HG03066 (cell line): ENCODE results near the gene KCNK7.

ENCODE experiments used
- ATAC-seq: cut with Tn5 transposase; IDR thresholded peaks from one replicate; pipeline ENCODE4 v1.9.1; 2021; ENCODE audit warnings: low read depth; ENCODE audit not compliant: unreplicated experiment

KCNK7 gene

DNA sequence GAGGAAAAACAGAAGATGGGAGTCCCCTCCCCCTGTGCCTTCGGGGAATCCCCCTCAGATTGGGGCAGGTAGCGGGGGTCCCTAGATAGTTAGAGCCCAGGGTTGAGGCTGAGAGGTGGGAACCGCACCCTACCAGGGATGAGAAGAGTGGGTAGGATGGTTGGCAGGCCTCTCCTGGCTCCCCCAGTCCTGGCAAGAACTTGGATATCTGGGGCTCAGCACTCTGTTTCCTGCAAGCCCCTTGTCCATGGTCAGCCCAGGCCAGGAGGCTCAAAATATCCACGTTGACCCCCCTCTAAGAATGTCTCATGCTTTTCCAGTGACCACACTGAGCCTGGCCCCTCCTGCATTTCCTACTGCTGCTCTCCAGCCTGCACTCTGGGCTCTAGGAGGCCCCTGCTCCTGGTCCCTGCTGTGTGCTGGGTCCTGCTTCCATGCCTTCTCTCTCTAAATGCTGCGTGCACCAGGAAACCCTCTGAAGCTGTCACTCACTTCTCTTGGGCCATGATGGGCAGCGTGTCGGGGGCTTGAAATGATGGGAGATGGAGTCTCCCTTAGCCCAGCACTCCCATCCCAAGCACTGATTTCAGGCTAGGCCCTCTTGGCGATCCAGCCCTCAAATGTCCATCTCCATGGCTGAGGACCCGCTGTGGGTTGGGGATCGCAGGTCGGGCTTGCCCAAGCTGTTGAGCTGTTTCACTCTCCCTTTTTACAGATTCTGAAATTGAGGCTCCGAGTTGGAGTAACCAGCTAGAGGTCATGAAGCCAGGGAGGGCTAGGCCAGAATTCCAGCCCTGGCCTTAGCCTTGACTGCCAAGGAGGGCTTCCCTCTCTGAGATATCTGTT, 16.4 kb upstream of the KCNK7 start:
- no peak for ATAC-seq

DNA sequence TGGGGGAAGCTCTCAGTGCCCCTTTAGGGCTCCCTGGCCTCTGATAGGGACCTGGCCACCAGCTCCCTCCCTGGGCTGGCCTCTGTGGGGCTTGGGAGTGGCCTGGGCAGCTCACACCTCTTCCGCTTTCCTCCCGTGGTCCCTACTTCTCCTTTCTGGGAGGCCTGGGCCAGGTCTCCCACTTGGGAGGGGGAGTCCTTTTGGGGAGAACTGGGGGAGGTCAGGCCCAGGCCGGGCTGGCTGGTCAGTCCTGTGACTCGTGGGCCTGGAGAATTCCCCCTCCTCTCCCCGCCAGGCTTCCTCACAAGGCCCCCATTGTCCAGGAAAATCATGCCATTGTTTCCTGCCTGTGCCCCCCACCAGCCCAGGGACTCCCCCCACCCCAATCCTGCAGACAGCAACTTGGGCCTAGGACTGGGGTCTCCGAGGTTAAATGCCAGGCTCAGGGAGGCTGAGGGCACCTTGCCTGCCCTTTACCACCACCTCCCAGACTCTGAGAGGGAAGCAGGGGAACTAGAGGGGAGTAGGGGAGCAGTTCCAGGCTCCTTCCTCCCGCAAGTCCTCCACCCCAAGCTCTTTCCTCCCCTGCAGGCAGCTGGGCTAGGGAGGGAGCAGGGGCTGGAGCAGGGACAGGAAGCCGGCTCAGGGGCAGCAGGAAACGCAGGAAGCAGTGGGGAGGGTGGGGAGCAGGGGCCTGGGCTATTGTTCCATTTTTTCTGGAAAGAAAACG, 15.6 kb upstream of the KCNK7 start:
- no peak for ATAC-seq

DNA sequence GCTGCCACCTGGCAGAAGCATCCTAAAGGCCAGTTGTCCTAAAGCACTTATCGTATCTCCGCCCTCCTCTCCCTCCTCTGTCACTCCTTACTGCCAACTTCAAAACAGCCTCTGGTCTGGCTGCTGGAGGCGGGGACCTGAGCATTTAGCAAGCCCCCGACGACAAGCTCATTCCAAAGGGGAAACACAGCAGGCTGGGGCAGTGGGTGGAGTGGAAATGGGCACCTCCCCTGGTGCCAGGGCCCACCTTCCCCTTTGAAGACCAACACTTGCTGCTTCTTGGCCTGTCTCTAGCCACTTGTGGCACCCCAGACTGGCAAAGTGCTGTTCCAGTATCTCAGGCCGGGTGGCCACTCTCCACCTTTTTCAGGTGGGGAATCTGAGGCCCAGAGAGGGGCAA, 14.8 kb upstream of the KCNK7 start:
- no peak for ATAC-seq

DNA sequence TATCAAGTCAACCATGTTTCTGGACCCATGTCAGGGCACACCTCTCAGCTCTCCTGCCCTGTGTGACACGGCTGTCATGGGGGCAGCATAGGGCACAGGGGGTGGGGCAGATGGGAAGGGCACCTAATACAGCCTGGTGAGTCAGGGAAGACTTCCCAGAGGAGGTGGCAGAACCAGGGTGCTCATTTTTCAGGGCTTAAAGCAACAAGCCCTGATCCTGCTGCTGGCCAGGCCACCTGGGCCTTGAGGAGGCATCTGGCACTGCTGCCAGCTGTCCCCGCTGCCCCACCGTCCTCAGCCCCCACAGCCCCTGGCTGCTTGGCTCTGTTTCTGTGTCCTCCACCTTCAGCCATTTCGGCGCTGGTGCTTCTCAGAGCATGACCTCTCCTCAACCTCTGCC, 14.1 kb upstream of the KCNK7 start:
- ATAC-seq = no peak

DNA sequence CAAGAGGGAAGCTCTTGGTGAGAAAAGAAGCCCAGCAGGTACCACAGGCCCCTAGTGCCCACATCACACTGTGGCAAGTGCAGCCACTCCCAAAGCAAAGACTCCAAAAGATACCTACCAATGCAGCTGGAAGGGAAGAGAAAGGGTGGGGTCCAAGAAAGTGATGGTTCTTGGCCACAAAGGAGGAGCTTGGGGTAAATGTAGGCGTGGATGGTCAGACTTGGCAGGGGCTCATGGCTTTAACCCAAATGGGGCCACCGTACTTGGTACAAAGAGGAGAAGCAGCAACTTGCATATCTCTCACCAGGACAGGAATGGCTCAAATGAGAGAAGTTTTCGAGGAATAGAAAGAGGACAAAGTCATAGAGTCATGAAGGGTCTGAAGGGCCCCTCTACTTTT, 13.6 kb upstream of the KCNK7 start:
- no peak for ATAC-seq

DNA sequence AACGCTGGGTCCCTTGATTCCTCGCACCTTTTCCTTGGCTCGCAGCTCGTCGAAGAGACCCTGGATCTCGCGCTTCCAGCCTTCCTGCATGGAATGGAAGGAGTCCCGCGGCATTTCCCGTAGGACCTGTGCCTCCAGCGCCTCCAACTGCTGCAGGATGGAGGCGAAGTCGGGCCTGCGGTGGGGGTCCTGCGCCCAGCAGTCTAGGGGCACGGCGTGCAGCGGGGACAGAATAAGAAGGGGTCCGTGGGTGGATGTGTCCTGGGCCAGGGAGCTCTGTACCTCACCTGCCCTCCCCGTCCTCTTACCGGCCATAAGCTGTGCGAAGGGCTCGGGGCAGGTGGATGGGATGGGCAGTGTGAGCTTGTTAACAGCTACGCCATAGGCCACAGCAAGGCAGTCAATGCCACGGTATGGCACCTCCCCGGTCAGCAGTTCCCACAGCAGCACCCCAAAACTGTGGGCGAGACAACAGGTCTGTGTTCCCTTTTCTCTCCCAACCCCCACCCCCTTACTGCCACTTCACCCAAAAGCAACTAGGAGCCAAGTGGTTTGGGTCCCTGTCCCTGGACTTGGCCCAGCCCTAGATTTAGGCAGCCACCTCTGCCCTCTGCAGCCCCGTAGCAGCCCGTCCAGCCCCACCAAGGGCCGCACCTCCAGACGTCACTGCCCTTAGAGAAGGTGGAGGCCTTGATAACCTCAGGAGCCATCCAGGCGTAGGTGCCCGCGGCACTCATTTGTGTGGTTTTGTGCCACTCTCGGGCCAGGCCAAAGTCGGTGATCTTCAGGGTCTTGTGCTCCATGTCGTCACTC, 12.2 kb upstream of the KCNK7 start:
- no peak for ATAC-seq

DNA sequence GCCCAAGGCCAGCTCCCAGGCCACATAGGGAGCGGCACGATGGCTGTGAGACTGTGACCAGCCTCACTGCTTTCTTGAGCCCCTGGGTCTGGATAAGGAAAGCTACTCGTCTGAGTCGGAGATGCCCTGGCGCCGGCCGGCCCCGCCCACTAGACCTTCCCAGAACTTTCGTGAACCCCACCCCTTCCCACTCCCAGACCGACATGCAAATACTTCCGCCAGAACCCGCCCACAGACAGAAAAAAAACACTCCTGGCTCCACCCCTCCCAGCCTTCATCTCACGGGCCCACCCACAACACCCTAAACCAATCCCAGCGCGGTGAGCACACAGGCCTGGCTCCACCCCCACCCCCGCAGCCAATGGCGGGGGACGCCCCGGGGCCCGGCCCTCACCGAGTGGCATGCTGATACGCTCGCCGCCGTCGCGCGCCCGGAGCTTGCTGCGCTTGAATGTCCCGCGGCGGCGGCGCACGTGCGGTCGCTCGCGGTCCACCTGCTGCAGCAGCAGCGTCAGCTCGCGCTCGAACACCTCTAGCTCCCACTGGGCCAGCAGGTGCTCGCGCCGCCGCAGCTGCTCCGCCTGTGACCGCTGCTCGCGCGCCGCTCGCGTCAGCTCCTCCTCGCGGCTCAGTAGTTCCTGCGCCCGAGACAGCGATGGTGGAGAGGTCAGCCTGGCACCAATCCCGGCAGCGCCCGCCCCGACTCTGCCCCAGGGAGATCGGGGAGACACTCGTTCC, 11.4 kb upstream of the KCNK7 start:
- no peak for ATAC-seq

DNA sequence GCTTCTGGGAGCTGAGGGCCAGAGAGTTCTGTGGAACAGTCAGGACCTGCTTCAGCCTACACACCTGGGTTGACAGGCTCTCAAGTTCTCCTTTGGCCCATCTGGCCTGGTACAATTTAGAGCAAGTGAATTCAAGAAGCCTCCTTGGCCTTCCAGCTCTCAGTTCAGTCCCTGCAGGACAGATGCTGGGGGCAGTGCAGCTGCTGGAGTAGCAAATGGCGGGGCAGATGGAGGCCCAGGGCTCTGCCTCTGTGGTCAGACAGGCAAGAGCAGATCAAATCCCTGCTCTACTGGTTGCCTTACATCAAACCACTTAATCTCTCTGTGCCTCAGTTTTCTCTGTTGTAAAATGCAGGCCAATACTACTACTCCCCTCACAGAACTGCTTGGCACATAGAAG, 8.7 kb upstream of the KCNK7 start:
- no peak for ATAC-seq

DNA sequence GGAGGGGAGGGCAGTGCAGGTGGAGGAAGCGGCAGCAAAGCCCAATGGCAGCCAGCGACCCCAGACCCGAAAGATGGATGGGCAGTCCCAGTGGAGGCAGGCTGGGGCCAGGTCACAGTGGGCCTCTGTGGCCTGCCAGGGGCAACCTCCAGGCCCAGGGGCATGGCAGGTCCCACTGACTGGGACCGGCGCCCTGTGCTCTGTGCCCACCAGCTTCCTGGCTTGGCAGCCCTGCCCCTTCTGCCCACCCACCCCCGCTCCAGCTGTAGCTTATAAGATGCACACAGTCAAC, 4.3 kb upstream of the KCNK7 start:
- no peak for ATAC-seq

DNA sequence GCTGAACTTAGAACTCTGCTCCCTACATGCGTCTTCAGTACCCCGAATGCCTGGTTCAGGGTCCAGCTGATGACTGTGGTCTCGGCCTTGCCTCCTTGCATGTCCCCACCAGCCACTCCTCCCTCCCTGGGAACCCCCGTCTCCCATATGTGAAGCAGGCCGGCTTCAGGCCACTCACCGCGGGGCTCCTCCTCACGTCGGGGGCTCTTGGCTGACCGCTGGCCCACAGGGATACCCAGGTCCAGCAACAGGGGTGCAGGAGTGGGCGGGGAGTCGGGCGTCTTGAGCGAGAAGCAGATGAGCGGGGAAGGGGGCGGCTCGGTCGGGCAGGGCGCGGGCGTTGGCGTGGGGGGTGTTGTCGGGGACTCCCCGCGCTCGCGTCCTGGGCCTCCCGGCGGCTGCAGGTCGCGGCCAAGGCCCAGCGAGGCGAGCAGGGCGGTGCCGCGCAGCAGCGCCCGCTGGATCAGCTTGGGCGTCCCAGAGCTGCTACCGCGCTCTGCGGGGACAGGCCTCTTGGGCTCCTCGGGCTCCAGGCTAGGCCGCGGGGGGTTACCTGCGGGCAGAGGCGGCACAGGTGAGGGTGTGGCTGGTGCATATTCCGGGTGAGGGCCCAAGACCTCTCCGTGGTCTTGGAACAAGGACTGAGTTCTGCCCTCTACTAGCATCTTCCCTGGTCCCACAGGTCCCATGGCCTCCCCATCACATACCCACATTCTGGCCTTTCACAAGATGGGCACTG, 3.8 kb upstream of the KCNK7 start:
- no peak for ATAC-seq

DNA sequence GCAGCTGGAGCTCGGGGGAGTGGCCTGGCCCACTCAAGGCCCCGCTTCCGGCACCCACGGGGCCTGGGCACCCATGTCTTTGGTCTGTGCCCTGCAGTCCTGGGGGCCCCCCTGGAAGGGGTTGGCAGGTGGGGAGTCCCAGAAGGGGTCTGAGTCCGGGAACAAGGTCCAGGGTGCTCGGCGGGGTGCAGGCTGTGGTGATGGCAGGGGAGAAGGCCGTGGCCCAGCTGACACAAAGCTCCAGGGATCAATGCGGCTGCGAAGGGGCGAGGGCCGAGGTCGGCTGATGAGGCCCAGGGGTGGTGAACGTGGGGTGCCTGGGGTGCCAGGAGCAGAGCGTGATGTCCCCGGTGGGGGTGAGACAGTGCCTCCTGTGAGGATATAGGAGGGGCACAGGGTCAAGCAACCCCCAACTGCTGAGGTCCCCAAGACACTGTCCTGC, 2.7 kb upstream of the KCNK7 start:
- ATAC-seq = no peak

DNA sequence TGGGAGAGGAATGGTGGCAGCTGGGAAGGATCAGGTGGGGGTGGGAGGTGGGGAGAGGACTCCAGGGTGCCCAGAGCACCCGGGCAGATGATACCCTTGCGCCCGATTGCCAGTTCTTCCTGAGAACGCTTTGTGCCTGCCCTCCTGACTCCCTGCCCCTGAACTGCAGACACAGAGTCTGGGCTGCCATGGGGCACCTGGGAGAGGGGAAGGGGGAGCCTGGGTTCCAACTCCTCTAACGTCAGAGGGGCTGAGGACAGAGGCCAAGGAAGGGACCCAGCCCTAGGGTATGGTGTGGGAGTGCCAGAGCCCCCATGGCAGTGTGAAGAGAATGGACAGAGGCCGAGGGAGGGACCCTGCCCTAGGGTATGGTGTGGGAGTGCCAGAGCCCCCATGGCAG, 920 bp upstream of the KCNK7 start:
- no peak for ATAC-seq

DNA sequence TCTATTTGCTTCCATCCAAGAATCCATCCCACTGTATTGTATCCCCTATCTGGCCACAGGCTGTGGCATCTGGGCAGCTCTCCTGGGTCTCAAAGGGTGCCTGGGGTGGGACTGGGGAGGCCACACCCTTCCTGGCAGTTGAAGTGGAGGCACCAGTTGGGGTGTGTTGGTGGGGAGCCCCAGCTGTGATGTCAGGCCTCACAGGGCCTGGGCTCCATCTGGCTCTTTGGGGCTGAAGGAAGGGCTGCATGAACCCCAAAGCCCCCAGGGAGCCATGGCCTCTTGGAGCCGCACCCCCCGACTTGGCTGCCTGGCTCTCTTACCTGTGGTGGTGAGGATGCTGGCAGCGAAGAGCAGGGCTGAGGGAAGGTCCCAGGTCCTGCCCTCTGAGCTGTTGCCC, 469 bp downstream of the KCNK7 start:
- ATAC-seq = no peak

DNA sequence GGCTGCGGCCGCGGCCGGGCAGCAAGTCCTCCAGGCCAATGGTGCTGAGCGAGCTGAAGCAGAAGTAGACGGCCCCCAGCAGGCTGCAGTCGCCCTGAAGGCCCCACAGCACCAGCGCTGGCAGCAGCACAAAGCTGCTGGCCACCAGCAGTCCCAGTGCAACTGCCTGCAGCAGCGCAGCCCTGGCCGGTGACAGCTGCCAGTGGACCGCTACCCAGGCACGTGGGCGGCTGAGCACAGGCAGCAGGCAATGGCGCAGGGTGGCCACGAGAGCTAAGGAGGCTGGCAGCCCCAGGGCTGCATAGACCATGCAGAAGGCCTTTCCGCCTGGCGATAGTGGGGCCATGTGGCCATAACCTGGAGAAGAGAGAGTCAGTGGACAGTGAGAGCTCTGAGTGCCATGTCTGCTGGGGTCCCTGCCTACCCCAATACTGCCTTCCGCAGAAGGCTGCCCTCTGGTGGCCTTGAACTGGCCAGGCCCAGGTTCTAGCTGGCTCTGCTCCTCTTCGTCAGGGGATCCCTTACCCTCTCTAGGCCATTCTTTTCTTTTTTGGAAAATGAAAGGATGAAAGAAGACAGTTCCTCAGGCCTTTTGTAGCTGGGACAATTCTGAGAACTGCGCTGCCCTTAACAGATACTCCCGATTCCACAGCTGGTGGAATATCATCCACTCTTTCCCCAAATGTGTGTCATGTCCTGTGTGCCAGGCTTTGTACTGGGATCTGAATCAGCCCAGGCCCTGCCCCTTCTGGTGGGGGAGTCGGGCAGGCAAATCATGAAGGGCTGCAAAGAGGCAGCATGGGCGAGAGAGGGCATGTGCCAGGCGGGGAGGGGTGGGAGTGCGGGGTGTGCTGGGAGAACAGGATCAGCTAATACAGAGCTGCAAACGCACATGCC, 1.8 kb downstream of the KCNK7 start:
- ATAC-seq = no peak

DNA sequence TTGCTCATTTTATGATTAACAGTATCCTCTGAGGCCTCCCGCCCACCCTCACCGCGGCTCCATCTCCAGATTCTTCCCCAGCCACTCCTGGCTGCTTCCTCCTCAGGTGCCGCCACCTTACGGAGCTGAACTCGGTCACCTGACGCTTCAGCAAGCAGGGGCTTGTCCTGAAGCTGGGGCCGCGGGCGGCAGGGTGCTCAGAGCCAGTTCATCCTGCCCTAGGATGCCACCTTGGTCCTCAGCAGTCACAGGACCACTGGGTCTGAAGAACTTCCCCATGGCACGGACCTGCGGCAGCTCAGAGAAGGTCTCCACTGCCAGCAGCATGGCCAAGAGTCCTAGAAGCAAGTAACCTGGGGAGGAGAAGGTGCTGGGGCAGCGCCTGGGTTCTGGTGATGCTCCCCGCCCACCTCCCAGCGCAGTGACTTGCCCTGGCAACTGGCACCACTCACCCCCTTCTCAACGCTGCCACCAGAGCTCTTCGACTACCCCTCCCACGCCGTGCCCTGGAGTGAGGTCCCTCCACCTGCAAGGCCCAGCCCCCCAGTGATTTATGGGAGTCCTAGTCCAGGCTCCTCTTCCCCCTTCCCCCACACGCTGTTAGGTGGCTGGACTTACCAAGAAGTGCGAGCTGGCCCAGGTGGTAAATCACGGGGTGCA, 2.6 kb downstream of the KCNK7 start:
- ATAC-seq = no peak

DNA sequence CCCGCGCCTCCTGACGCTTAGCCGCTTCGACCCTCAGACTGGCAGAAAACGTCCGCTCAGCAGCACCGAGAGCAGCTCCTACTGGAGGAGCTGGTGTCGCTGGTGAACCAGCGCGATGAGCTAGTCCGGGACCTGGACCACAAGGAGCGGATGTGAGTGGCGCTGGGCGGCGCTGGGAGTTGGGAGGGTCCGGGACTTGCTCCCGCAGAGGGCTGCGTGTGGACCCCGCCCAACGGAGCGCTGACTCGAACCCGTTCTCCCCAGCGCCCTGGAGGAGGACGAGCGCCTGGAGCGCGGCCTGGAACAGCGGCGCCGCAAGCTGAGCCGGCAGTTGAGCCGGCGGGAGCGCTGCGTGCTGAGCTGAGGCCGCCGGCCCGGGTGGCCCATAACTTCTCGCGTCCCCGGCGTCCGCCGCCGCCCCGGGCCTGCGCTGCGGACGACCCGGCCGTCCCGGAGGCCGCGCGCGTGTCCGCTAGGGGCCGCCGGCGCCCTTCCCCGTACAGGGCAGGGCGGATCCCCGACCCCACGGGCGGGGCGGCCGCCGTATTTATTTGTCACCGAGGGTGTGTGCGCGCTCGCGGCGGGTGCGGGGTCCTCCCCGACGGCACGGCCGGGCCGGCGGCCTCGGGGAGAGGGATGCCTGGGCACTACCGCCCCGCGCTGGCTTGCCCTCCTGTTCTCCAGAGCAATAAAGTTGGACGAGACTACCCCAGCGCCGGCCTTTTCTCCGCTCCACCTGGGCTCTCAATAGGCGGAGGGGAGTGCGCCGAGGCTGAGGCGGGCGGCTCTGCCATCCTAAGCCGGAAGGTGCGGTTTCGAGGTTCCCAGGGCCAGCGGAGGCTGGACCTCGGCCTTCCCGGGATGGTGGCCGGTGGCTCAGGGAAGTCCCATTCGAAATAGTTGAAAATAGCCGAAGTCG, 3.4 kb downstream of the KCNK7 start:
- no peak for ATAC-seq

DNA sequence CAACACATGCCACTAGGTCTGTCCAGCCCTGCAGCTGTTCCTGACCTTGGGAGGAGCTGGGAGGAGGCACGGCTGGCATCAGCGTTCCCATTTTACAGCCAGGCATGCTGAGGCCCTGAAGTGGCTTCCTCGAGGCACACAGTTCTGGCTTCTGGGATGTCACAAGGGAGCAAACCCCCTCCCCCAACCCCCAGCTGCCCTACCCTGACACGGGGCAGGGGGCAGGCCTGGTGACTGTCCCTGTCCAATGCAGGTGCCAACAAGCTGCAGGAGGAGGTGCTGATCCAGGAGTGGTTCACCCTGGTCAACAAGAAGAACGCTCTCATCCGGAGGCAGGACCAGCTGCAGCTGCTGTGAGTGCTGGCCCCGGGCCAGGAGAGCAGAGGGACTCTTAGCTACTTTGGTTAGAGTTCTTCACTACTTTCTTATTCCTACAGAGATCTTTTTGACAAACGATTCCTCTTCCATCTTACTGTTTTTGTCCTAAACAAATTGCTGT, 5.3 kb downstream of the KCNK7 start:
- ATAC-seq = no peak
